Right forelimb (tissue), 1 donor: ENCODE data around the gene C1orf159.
A peak's percentile ranks its signal among the peaks of the same experiment; 100 is the strongest.
"Not testable (repeated sequence)": the region's sequence is repeated elsewhere in the genome, so short reads cannot be mapped to it uniquely, and the experiment has no call there.

Experiments used
- DNase-seq: peaks from one replicate; pipeline ENCODE4 v3.0.0-alpha.2; 2018

Gene C1orf159

DNA sequence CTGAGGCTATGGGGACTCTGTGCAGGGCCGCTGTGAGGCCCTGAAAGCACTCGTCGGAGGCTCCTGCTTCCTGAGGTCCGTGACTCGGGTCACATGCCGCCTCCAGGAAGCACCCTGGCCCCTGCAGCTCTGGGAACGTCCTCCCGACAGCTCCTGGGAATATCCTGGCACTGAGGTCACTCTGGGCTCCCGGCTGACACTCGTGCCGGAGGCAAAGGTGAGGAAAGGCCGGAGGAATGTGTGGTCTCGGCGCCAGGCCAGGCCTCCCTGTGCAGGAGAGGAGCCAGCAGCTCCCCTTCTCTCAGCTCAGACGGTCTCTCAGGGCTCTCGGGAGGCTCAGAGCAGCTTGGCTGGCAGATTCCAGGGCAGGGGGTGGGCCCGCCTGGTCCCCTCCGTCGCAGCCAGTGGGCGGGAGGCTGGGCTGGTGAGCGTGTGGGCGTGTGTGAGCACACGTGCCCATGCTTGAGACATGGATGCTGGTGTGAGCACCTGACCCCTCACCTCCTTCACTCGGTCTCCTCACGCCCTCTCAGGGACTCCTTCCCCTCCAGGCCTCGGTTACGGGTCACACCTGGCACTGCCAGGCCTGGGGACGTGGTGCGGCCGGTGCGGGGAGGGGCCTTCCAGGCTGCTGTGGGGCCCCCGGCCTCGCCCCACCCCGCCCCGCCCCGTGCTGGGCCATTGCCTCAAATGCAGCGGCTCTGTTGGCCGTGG, 36.3 kb downstream of the C1orf159 start:
- DNase-seq: peak; percentile 78

DNA sequence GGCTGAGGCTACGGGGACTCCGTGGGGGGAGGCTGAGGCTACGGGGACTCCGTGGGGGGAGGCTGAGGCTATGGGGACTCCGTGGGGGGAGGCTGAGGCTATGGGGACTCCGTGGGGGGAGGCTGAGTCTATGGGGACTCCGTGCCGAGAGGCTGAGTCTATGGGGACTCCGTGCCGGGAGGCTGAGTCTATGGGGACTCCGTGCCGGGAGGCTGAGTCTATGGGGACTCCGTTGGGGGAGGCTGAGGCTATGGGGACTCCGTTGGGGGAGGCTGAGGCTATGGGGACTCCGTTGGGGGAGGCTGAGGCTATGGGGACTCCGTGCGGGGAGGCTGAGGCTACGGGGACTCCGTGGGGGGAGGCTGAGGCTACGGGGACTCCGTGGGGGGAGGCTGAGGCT, 38.5 kb downstream of the C1orf159 start:
- not testable (repeated sequence) for DNase-seq

DNA sequence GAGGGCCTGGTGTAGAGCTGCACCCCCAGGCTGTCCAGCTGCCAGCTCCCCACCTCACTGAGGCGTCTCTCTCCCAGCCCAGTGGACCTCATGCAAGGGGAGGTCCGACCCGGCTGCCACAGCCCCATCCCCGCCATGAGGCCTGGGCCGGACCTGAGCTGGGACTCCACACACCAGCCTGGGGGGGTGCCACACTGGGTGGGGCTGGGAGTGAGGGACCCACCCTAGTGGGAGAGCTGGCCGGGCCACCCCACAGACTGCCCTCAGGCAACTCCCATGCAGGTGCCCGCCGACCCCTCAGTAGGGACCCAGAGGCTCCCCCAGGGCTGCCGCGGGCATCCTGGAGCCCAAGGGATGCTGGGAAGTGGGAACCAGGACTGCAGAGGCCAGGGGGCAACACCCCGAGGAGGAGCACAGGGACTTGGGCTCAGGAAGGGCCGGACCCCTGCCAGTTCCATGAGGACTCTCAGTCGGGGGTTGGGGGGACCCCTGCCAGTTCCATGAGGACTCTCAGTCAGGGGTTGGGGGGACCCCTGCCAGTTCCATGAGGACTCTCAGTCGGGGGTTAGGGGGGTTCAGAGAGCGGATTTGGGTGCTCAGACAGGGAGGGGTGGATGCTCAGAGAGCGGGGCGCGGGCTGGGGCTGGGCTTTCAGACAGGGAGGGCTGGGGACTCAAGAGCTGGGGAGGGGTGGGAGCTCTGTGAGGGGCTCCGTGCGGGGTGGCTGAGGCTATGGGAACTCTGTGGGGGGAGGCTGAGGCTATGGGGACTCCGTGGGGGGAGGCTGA, 40.5 kb downstream of the C1orf159 start:
- no peak for DNase-seq

DNA sequence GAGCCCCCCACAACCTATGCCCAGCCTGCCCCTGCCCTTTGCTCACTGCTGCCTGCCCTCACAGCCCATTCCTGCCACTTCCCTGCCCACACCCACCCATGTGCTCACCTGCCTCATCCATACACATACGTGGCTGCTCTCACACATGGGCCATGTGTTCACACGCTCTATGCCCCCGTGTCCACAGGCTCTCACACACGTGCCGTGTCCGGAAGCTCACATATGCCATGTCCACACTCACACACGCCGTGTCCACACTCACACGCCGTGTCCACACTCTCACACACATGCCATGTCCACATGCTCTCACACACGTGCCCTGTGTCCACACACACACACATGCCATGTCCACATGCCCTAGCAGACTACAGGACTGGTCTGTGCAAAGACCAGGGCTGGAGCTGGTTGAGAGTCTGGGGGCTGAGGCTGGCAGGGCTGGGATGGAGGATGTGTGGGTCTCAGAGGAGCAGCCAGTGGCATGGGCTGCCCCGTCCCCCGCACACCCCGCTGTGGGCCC, 41.2 kb downstream of the C1orf159 start:
- no peak for DNase-seq

DNA sequence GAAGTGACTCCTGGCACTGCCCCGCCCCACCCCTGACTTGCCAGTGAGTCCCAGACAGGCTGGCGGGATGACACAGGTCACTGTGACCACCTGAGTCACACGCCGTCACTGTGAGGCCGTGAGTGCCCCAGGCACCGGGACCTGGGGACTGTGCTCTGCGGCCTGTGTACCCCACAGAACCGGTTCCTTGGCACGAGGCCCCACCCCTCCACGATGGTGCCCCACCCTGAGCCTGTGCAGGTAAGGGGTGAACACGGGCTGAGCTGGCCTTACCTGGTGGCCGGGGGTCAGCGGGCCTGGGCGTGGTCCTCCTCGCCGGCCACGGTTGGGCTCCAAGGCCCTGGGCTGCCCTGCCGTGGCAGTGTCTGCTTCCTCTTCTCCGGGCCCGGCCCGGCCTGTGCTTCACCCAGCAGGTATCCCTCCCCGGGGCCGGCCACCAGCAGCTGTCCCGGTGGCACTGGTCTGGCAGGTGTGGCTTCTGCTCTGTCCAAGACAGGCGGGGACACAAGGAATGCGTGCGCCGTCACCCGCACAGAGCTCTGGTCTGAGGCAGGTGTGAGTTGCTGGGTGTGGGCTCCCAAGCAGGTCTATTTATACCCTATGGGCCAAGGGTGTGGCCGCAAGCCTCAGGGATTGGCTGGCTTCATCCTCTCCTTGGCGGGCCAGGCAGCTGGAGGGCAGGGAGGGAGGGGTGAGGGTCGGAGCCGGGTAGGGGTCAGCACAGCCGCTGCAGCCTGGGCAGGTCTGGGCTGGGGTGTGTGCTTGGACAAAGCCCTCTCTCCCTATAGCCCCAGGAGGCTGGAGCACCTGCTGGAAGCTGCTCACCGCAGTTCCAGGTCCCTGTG, 41.9 kb downstream of the C1orf159 start, which contains the start of gene RNF223:
Gene RNF223, minus strand, starts transcription at position 564 of the 845 bp plus-strand sequence. CDS start 1,740 bp downstream, outside the sequence.
- no peak for DNase-seq

DNA sequence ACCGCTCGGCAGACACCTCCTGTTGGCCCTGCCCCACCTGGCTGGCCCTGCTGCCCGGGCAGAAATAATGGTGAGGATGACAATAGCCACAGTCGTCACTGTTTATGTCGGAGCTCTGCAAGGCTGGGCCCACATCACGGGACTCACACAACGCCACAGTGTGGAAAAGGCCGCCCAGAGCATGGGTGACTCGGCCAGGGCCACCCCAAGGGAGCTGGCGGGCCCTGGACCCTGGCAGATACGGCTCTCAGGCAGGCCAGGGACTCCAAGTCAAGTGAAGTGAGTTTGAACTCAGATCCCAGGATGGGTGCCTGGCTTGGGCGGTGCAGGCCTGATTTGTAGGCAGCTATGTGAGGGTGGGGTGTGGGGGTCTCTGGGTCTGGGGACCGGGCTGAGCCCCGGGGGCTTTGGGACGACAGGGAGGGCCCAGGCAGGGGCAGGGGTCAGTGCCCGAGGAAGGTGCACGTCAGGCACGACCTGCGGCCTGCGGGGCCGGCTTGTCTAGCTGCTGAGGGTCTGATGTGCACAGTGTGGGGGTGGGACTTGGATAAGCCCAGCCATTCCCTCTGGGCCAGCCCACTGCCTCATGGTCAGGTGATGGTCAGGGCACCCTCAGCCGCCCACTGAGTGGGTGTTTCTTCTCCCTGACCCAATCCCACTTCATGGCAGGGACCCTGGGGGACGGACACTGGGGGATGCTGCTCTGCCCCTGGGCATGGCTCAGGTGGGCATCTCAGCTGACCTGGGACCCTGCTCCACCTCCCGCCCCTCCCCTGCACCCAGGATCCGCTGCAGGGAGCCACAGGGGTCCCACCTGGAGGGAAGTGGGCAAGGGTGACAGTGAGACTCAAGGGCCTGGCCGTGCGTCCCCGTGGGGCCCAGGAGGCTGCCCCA, 42.8 kb downstream of the C1orf159 start:
- no peak for DNase-seq

DNA sequence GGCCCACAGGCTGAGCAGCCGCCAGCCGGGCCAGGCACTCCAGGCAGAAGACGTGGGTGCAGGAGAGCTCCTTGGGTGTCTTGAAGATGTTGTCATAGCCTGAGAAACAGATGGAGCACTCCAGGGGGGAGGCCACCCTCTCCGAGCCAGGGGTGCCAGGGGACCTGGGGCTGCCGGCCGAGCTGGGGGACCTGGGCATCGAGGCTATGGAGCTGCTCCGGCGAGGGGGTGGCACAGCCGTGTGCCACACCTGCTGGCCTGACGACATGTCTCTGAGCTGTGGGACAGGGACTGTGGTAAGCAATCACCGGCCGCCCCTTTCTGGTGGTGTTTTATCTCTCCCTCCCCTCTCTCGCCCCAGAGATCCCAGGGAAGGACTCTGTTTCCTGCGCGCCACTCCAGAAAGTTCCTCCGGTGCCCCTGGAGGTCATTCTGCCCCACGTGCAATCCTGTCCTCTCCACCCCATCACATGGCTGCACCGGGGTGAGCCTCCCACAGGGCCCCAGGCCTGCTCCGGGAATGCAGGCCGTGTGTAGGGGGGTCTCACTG, 43.5 kb downstream of the C1orf159 start:
- no peak for DNase-seq

DNA sequence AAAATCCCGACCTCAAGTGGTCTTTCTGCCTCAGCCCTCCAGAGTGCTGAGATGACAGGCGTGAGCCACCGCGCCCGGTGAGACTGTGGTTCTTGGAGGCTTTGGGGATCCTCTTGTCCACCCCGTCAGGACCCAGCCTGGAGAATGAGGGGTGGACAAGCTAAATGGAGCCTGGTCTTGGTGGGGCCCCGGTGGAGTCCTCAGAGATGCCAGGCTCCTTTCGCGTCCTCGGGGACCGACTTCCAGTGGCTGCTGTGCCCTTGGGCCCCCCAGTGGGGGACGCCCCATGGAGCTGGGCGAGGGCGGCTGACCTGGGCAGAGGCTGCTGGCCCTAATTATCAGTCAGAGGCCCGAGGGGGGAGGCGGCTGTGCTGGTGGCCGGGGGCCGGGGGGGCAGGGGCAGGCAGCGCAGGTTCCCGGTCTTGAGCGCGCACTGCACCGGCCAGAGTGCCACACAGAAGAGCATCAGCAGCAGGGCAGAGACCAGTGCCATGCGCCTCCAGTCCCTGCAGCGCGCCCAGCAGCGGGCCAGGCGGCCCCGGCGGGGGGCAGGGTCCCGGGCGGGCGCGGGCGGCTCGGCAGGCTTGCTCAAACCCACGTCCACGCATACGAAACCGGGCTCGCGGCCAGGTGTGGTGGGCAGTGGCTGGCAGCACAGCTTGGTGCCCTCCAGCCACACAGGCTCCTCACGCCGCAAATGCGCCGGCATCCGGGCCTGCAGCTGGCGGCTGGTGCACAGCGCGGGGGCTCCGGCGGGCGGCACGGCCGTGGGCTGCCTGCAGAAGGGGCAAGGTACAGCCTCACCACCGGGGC, 44.2 kb downstream of the C1orf159 start:
- no peak for DNase-seq

DNA sequence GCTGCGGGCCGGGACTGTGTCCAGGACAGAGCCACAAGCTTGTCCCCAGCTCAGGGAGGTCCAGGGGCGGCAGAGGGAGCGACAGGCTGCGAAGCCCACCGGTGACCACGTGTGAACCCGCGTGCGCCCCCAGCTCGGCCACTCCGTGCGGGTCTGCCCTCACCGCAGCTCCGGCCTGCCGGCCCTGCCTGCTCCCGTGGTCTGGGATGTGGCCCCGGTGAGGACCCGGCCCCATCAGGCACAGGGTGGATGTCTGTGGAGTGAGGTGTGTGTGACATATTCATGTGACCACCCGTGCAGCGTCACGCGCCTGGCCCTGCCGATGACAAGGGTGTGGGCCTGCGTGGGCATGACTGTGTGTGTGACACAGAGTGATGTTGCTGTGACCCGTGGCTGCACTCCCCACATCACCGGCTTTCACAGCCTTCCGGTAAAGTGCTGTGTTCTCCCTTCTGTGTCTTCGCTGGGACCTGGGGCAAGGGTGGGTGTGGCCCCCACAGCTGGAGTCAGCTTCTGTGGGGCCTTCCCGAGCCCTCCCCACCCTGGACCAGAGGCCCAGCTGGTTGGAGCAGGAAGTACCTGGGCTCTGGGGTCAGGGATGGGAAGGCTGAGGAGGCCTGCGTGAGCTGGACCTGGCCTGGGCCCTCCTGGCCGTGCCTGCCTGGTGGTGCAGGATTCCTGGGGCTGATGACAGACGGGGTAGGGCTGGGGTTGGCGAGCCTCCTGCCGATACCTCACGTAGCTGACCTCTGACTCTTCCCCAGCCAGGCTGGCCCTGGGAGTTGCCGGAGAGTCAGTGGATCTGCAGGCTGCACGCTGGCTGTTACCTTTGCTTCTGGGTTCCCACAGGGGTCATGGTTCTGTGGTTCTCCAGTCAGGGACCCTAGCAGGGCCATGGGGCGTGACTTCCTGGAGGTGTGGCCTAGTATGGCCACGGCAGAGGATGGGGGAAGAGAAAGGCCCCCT, 45.9 kb downstream of the C1orf159 start:
- no peak for DNase-seq

DNA sequence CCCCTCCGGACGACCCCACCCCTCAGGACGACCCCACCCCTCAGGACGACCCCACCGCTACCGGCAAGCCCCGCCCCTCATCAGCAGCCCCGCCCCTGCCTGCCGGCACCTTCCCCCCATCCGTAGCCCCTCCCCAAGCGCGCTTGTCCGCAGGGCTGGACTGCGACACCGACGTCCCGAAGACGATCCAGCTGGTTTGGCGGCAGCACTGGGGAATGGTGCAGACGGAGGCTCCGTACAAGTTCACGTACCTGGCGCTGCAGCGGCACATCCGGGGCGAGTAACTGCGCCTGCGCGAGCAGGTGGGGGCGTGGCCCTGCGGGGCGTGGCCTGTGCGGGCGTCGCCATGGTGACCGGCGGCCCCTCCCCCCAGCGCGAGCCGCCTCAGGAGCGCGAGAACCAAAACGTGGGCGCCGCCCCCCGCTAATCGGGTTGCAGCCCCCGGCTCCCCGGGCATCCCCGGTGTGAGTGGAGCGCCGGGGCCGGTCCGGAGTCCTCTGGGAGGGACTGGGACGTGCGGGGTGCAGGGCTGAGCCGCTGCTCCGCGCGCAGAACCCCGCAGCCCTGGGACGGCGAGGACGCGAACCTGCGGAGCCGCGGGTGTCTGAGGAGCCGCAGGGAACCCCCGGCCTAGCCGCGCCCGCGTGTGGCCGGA, 46.7 kb downstream of the C1orf159 start:
- peak; percentile 66 for DNase-seq

DNA sequence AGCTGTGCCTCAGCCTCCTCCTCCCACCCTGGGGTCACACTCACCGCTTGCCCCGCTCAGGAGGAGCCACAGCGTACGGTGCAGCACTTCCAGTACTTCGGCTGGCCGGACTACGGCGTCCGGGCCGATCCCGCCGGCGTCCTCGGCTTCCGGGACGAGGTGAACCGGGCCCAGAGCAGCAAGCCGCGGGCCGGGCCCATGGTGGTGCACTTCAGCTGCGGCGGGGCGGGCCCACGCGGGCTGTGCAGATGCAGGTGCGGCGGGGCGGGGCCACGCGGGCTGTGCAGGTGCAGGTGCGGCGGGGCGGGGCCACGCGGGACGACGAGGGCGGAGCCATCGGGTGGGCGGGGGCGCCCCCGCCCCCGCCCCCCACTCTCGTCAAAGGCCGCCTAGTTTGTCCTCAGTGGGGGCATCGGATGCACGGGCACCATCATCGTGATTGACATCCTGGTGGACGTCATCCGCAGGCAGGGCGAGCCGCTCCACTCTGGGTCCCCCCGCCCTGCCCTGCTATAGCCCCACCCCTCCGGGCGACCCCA, 47.3 kb downstream of the C1orf159 start:
- no peak for DNase-seq

DNA sequence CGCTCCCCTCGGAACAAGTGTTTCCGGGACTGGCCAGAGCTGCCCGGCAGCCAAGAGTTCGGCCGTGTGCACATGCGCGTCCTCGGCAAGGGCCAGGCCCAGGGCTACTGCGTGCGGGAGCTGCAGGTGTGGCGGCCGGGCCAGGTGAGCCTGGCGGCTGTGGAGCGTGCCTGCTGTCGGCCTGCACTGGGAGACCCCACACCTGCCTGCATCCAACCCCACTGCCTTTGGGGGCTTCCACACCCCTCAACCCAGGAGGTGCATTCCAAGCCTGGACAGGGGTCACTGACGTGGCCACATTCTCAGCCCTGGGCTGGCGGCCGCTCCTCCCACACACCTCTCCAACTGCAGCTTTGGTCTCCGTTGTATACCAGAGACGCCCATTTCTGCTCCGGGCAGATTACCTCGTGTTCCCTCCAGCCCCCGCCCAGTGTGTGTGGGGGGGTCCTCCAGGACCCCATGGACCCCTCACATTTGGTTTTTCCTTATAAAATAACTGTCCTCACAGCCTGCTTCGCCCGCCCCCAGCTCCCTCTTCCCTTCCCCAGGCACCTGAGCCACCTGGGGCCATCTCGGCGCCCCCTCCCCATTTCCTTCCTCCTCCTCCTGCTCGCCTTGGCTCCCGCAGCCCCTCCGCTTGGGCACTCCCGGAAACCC, 47.9 kb downstream of the C1orf159 start:
- DNase-seq: no peak

DNA sequence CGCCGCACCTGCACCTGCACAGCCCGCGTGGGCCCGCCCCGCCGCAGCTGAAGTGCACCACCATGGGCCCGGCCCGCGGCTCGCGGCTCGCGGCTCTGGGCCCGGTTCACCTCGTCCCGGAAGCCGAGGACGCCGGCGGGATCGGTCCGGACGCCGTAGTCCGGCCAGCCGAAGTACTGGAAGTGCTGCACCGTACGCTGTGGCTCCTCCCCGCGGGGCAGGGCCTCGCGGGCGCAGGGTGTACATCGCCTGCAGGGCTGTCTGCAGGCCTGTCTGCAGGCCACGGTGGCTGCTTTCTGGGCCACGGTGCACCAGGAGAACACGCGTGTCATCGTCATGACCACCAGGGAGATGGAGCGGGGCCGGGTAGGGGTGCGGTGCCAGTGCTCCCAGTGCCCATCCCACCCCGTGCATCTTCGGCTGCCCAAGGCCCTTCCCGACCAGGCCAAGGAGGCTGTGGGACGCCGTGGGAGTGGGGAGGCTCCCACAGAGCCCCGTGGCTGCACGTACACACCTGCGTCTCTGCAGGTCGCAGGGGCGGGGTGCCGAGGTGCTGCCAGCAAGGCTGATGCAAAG, 48.5 kb downstream of the C1orf159 start:
- DNase-seq: no peak

DNA sequence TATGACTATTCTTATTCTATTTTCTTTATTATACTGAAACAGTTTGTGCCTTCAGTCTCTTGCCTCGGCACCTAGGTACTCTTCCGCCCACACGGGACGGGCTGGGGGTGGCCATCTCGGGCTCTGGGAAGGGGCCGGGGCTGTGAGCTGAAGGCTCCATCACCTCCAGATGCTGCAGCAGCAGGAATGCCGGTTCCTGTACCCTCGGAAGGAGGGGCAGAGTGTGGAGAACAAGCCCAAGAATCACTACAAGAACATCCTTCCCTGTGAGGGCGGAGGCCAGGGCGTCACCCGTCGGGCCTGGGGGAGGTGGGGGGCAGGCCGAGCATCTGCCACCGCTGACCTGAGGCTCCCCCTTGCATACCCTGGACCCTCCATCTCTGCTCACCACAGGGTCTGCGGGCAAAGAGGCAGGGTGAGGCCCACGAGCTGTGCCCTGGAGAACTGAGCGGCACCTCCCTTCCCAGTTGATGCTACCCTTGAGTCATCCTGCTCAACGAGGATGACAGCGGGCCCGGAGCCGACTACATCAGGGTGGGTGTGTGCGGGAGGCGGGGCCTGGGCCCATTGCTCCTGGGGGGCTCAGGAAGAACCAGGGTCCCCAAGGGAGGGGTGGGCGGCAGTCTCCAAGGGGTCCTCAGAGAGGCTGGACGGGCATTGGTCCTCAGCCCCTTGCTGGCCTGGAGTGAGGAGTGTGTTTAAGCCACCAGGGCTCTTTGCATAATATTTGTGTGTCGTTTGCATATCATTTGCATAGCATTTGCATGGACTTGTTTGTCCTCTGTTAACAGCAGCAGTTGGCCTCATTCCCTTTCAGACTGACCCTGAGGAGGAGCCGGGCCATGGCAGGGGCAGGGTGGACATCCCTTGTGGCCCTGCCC, 49.2 kb downstream of the C1orf159 start:
- DNase-seq: no peak

DNA sequence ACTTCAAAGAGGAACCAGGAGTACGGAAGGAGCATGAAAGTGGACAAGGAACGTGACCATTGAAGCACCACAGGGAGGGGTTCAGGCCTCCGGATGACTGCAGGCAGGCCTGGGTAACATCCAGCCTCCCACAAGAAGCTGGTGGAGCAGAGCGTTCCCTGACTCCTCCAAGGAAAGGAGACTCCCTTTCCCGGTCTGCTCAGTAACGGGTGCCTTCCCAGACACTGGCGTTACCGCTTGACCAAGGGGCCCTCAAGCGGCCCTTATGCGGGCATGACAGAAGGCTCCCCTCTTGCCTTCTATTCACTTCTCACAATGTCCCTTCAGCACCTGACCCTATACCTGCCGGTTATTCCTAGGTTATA, 50.0 kb downstream of the C1orf159 start:
- not testable (repeated sequence) for DNase-seq

DNA sequence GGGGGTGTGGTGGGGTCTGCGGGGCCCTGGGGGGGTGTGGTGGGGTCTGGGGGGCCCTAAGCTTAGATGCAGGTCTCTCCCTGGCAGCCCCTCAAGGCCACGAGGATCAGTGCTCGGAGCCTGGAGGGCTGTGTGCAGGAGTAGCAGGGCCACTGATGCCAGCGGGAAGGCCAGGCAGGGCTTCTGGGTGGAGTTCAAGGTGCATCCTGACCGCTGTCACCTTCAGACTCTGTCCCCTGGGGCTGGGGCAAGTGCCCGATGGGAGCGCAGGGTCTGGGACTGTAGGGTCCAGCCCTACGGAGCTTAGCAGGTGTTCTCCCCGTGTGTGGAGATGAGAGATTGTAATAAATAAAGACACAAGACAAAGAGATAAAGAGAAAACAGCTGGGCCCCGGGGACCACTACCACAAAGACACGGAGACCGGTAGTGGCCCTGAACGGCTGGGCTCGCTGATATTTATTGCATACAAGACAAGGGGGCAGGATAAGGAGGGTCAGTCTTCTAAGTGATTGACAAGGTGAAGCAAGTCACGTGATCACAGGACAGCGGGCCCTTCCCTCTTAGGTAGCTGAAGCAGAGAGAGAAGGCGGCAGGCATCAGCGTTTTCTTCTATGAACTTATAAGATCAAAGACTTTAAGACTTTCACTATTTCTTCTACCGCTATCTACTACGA, 50.5 kb downstream of the C1orf159 start:
- DNase-seq: no peak
